H1 (cell line): ENCODE measurements around the gene JMJD8. TPM values are rescaled to one million over a fixed set of nuclear protein-coding genes. Genes with fewer than 3 reads are reported as not detected.

Experiments
- CTCF ChIA-PET: fragments of 300-600 bp; sonication (Branson Sonifier 250); formaldehyde crosslinking; loops from one replicate; lab custom pipeline; 2021; ENCODE audit not compliant: partially characterized antibody; lab: Charles Lee
- POLR2A ChIA-PET: fragments of 300-600 bp; sonication (Branson Sonifier 250); formaldehyde crosslinking; loops from one replicate; lab custom pipeline; 2021; ENCODE audit warnings: inconsistent platforms; ENCODE audit not compliant: partially characterized antibody; lab: Charles Lee
- DNase-seq, 2 experiments: peaks; one replicate each; pipeline versions ENCODE4 v3.0.0 to v3.0.0-alpha.2; 2010 to 2022; ENCODE audit warnings: low spot score in 2 of 2, low read depth in 1 of 2, mixed read lengths in 1 of 2
- FAIRE-seq: peaks from 2 replicates; lab custom pipeline; 2011; peaks lifted over from hg19 to GRCh38; lab: Jason Lieb, UNC
- H2AFZ ChIP-seq: 2 replicates; pipeline ENCODE4 v1.8.1; 2012; ENCODE audit warnings: low read length, inconsistent platforms
- H2AK5ac ChIP-seq: 2 replicates; pipeline ENCODE4 v1.6.1; 2013; ENCODE audit warnings: low read depth, low read length
- H2BK120ac ChIP-seq: replicated peaks from 2 replicates; pipeline ENCODE3; 2013; ENCODE audit warnings: low read depth, low read length, inconsistent platforms
- H2BK12ac ChIP-seq: 2 replicates; pipeline ENCODE4 v1.6.1; 2013; ENCODE audit warnings: low read depth, low read length
- H2BK15ac ChIP-seq: 2 replicates; pipeline ENCODE4 v1.6.1; 2013; ENCODE audit warnings: low read length
- H2BK20ac ChIP-seq: 2 replicates; pipeline ENCODE4 v1.6.1; 2013; ENCODE audit warnings: low read length
- H2BK5ac ChIP-seq: 2 replicates; pipeline ENCODE4 v1.6.1; 2013; ENCODE audit warnings: low read depth, low read length
- H3K14ac ChIP-seq: 2 replicates; pipeline ENCODE4 v1.6.1; 2013; ENCODE audit warnings: inconsistent platforms; ENCODE audit not compliant: insufficient read length
- H3K18ac ChIP-seq: 2 replicates; pipeline ENCODE4 v1.6.1; 2013; ENCODE audit warnings: low read length; ENCODE audit errors: extremely low read depth
- H3K23ac ChIP-seq: 2 replicates; pipeline ENCODE4 v1.6.1; 2013; ENCODE audit warnings: inconsistent platforms; ENCODE audit not compliant: insufficient read length
- H3K23me2 ChIP-seq: 2 replicates; pipeline ENCODE4 v1.6.1; 2013; ENCODE audit warnings: low read depth, low read length
- H3K27ac ChIP-seq: 2 replicates; pipeline ENCODE4 v1.6.1; 2011; ENCODE audit warnings: low read depth, low read length, inconsistent platforms
- H3K27me3 ChIP-seq, 4 experiments: replicated peaks in 1 of 4; 1 replicate in 1 of 4; 2 replicates in 3 of 4; pipeline versions ENCODE4 v1.6.1 to v1.8.1; 2011 to 2013; ENCODE audit warnings: low read length in 3 of 4, mild to moderate bottlenecking in 3 of 4, inconsistent platforms in 2 of 4, mixed read lengths in 2 of 4, moderate library complexity in 1 of 4; ENCODE audit not compliant: control insufficient read depth in 3 of 4, insufficient read depth in 3 of 4; ENCODE audit errors: extremely low read depth in 1 of 4
- H3K36me3 ChIP-seq, 4 experiments: 2 replicates each; pipeline versions ENCODE4 v1.6.1 to v1.8.1; 2011 to 2013; ENCODE audit warnings: mild to moderate bottlenecking in 4 of 4, low read length in 3 of 4, moderate library complexity in 2 of 4, control low read depth in 1 of 4, inconsistent platforms in 1 of 4; ENCODE audit not compliant: insufficient read depth in 4 of 4, control insufficient read depth in 2 of 4
- H3K4ac ChIP-seq: replicated peaks from 2 replicates; pipeline ENCODE3; 2013; ENCODE audit warnings: low read length, low read depth, mixed read lengths, inconsistent platforms; ENCODE audit not compliant: insufficient read length
- H3K4me1 ChIP-seq, 4 experiments: replicated peaks in 1 of 4; 1 replicate in 1 of 4; 2 replicates in 3 of 4; pipeline versions ENCODE4 v1.6.1 to v1.8.1; 2011 to 2013; ENCODE audit warnings: low read length in 3 of 4, inconsistent platforms in 2 of 4, mixed read lengths in 1 of 4; ENCODE audit not compliant: insufficient read depth in 4 of 4, control insufficient read depth in 3 of 4
- H3K4me2 ChIP-seq, 2 experiments: 2 replicates each; pipeline versions ENCODE4 v1.6.1 to v1.8.1; 2011 to 2013; ENCODE audit warnings: low read depth in 2 of 2, low read length in 2 of 2, control low read depth in 1 of 2, inconsistent platforms in 1 of 2, mild to moderate bottlenecking in 1 of 2; ENCODE audit not compliant: insufficient read depth in 1 of 2
- H3K4me3 ChIP-seq, 4 experiments: fragments of 200-600, 300-600 bp in 1 of 4; sonication (generic), shearing (Covaris generic), sonication (Bioruptor Twin) in 1 of 4; 2 replicates each; pipeline versions ENCODE4 v1.5.1 to v1.8.1; 2011 to 2016; ENCODE audit warnings: low read length in 4 of 4, low read depth in 3 of 4, control low read depth in 2 of 4, inconsistent platforms in 2 of 4, mild to moderate bottlenecking in 2 of 4, mixed read lengths in 1 of 4, moderate library complexity in 1 of 4; ENCODE audit not compliant: insufficient read depth in 2 of 4; ENCODE audit errors: extremely low read depth in 1 of 4
- H3K56ac ChIP-seq: replicated peaks from 2 replicates; pipeline ENCODE3; 2013; ENCODE audit warnings: low read depth, mild to moderate bottlenecking, mixed read lengths, low read length, inconsistent platforms; ENCODE audit not compliant: insufficient read length
- H3K79me1 ChIP-seq: 2 replicates; pipeline ENCODE4 v1.6.1; 2013; ENCODE audit warnings: low read depth, low read length, control low read depth
- H3K79me2 ChIP-seq, 2 experiments: 2 replicates each; pipeline versions ENCODE4 v1.6.1 to v1.8.1; 2012 to 2013; ENCODE audit warnings: low read length in 2 of 2, mild to moderate bottlenecking in 2 of 2, inconsistent platforms in 1 of 2; ENCODE audit not compliant: insufficient read depth in 2 of 2, control insufficient read depth in 1 of 2
- H3K9ac ChIP-seq, 4 experiments: replicated peaks in 1 of 4; 1 replicate in 1 of 4; 2 replicates in 3 of 4; pipeline versions ENCODE4 v1.6.1 to v1.8.1; 2011 to 2013; ENCODE audit warnings: low read depth in 3 of 4, low read length in 3 of 4, control low read depth in 2 of 4, mild to moderate bottlenecking in 2 of 4, moderate library complexity in 2 of 4, inconsistent platforms in 1 of 4; ENCODE audit errors: extremely low read depth in 1 of 4
- H3K9me3 ChIP-seq, 2 experiments: 2 replicates each; pipeline versions ENCODE4 v1.6.1 to v1.8.1; 2012 to 2013; ENCODE audit warnings: mild to moderate bottlenecking in 2 of 2, moderate library complexity in 2 of 2, control low read depth in 1 of 2, inconsistent platforms in 1 of 2, low read depth in 1 of 2, low read length in 1 of 2, mixed read lengths in 1 of 2; ENCODE audit not compliant: insufficient read depth in 2 of 2
- H4K20me1 ChIP-seq, 2 experiments: replicated peaks in 1 of 2; 2 replicates each; pipeline versions ENCODE3 to v1.8.1; 2011 to 2013; ENCODE audit warnings: inconsistent platforms in 2 of 2, low read length in 2 of 2, mild to moderate bottlenecking in 1 of 2; ENCODE audit not compliant: insufficient read depth in 2 of 2, control insufficient read depth in 1 of 2
- H4K5ac ChIP-seq: 2 replicates; pipeline ENCODE4 v1.6.1; 2013; ENCODE audit warnings: low read length, low read depth, mixed read lengths, inconsistent platforms; ENCODE audit not compliant: insufficient read length
- H4K8ac ChIP-seq: 2 replicates; pipeline ENCODE4 v1.8.0; 2013; ENCODE audit warnings: mild to moderate bottlenecking, moderate library complexity, low read length, inconsistent platforms; ENCODE audit not compliant: insufficient read depth; ENCODE audit errors: extremely low read depth
- H4K91ac ChIP-seq: replicated peaks from 2 replicates; pipeline ENCODE3; 2013; ENCODE audit warnings: low read length, mixed read lengths, inconsistent platforms; ENCODE audit not compliant: insufficient read length
- BACH1 ChIP-seq: IDR thresholded peaks from 2 replicates; pipeline ENCODE4 v1.6.1; 2012; ENCODE audit warnings: low read length, improper control_type of control experiment
- BCL11A ChIP-seq, 2 experiments: IDR thresholded peaks; one replicate each; pipeline ENCODE4 v1.6.1; 2011; ENCODE audit warnings: low read depth in 2 of 2, low read length in 2 of 2, mild to moderate bottlenecking in 2 of 2
- CHD1 ChIP-seq: IDR thresholded peaks from 2 replicates; pipeline ENCODE4 v1.6.1; 2012; ENCODE audit warnings: low read depth, low read length, improper control_type of control experiment
- CTBP2 ChIP-seq: IDR thresholded peaks from 2 replicates; pipeline ENCODE4 v1.7.0; 2011; ENCODE audit warnings: borderline replicate concordance, mild to moderate bottlenecking, moderate library complexity, mixed read lengths, low read length; ENCODE audit not compliant: insufficient read depth, insufficient read length
- CTCF ChIP-seq, 3 experiments: IDR thresholded peaks; 1 replicate in 2 of 3; 2 replicates in 1 of 3; pipeline versions ENCODE4 v1.5.1 to v1.6.1; 2011; ENCODE audit warnings: low read length in 3 of 3, mild to moderate bottlenecking in 3 of 3, inconsistent platforms in 2 of 3, low read depth in 1 of 3, moderate library complexity in 1 of 3; ENCODE audit not compliant: insufficient read depth in 1 of 3; ENCODE audit errors: control extremely low read depth in 1 of 3
- JUND ChIP-seq: IDR thresholded peaks from 2 replicates; pipeline ENCODE4 v1.6.1; 2011; ENCODE audit warnings: mild to moderate bottlenecking, improper control_type of control experiment, low read length
- KDM4A ChIP-seq: IDR thresholded peaks from one replicate; pipeline ENCODE4 v1.7.1; 2012; ENCODE audit warnings: low read depth, mild to moderate bottlenecking, moderate library complexity, low read length, inconsistent platforms; ENCODE audit not compliant: severe bottlenecking
- SP1 ChIP-seq: IDR thresholded peaks from 2 replicates; pipeline ENCODE4 v1.6.1; 2011; ENCODE audit warnings: low read depth, low read length
- WGBS, 2 experiments: shearing (Covaris generic) in 1 of 2; methylation state at CpG; one replicate each; pipeline versions ENCODE4 v1.1.6 to v1.1.7; 2013 to 2015; ENCODE audit warnings: low lambda C conversion rate in 2 of 2, mixed read lengths in 2 of 2, inconsistent platforms in 1 of 2, low coverage in 1 of 2, missing lambda C conversion rate in 1 of 2; ENCODE audit not compliant: insufficient replicate concordance in 2 of 2, insufficient coverage in 1 of 2, insufficient read length in 1 of 2; ENCODE audit errors: extremely low coverage in 1 of 2, missing lambda C conversion rate in 1 of 2; 5-methylcytosine and 5-hydroxymethylcytosine counted together
- polyA plus RNA-seq, 7 experiments: library from polyadenylated mRNA; depleted of rRNA in 3 of 7; stranded (reverse) in 5 of 7; unstranded in 2 of 7; fragments of >200 nt in 5 of 7; fragments of 200-250 nt in 2 of 7; gene quantifications; 1 replicate in 5 of 7; 2 replicates in 1 of 7; 4 replicates in 1 of 7; pipeline versions ENCODE4 v1.2.1 to v1.2.3, GENCODE V29; 2011 to 2013; ENCODE audit warnings: missing spikeins in 2 of 7, mixed read lengths in 2 of 7
- total RNA-seq: library from RNA; stranded (reverse); fragmentation: NEBNext Ultra II Directional; extraction: Animal tissue kit (Norgen Biotek cat#: 25700); gene quantifications from 2 replicates; pipeline ENCODE4 v1.2.1, GENCODE V29; 2021
- TF ChIP-seq, protein P1 (sequence below): IDR thresholded peaks from 2 replicates; pipeline ENCODE4 v1.6.1; 2011; ENCODE audit warnings: low read length, improper control_type of control experiment

Gene JMJD8
- total and polyA plus RNA-seq, 2 of the 8 experiments (the other 6 are each of a cell fraction or from before 2014, with no cell fraction given) = 46.4 to 87.4 TPM

- POLR2A ChIA-PET = interaction anchor here (0.8 to 23.0 kb wide), 5 partner anchors 7 to 69 kb away, joined by 3 to 353 read pairs (median 4); partner anchors contain the start of genes ANTKMT, CCDC78, CIAO3 and HAGHL
- H3K9me3 ChIP-seq = no peaks in the 10 kb centered on the region
- H3K9ac ChIP-seq = no peak overlapping the region
- H3K23me2 ChIP-seq = peaks cover 12% of the 10 kb centered on the region; the same call in 1 of the 2 replicates
- no peak overlapping the region for H4K5ac ChIP-seq
- WGBS, 2 experiments = 92% methylated on average over 12 of the region's 12 CpGs; no CpG with 5 or more reads in 1 of the 2 experiments
- no peak overlapping the region for H3K18ac ChIP-seq
- H4K91ac ChIP-seq = no peak overlapping the region
- H3K56ac ChIP-seq = no peak overlapping the region
- H2BK20ac ChIP-seq = no peak overlapping the region
- no peak overlapping the region for H3K4me2 ChIP-seq
- DNase-seq (no peak), FAIRE-seq (no peak)
- no peak overlapping the region for H2BK5ac ChIP-seq
- no peak overlapping the region for H3K27ac ChIP-seq
- no peaks in the 10 kb centered on the region for H3K79me2 ChIP-seq
- no peak overlapping the region for H2BK15ac ChIP-seq
- H2AFZ ChIP-seq = no peak overlapping the region
- H2BK12ac ChIP-seq = no peak overlapping the region
- no peak overlapping the region for H3K14ac ChIP-seq
- H3K4me3 ChIP-seq = no peak overlapping the region
- H3K36me3 ChIP-seq = peaks cover 0 to 3% (median 2%) of the 10 kb centered on the region in 4 experiments; a peak in 2 of 8 replicates
- CTCF ChIA-PET = interaction anchor here (1.1 to 35.8 kb wide), 6 partner anchors 4 to 439 kb away, joined by 3 to 977 read pairs (median 219); partner anchors contain the start of genes ANTKMT, CCDC78, CHTF18 and CIAO3
- H4K8ac ChIP-seq = no peak overlapping the region
- no peak overlapping the region for H3K4ac ChIP-seq
- no peak overlapping the region for H3K23ac ChIP-seq
- no peak overlapping the region for H2AK5ac ChIP-seq
- H3K79me1 ChIP-seq = no peaks in the 10 kb centered on the region
- peaks cover 2 to 11% of the 10 kb centered on the region in 2 experiments for H4K20me1 ChIP-seq
- peaks cover 0 to 4% (median under 1%) of the 10 kb centered on the region in 4 experiments; a peak in 4 of 7 replicates for H3K4me1 ChIP-seq
- H2BK120ac ChIP-seq = no peak overlapping the region
- H3K27me3 ChIP-seq = peaks cover 0 to 5% (median 3%) of the 10 kb centered on the region in 4 experiments; a peak in 3 of 7 replicates
- TF ChIP-seq BCL11A (IDR thresholded peaks at IDR 0.05; ENCODE audit: low read depth in 2 of 2, low read length in 2 of 2) (no peak), CHD1 (no peak), CTBP2 (no peak), JUND (no peak), SP1 (no peak), CTCF (IDR thresholded peaks at IDR 0.05; ENCODE audit: control extremely low read depth in 1 of 3, insufficient read depth in 1 of 3, low read depth in 1 of 3, low read length in 3 of 3) (no peak), BACH1 (no peak), KDM4A (no peak)
- TF ChIP-seq, protein P1, sequence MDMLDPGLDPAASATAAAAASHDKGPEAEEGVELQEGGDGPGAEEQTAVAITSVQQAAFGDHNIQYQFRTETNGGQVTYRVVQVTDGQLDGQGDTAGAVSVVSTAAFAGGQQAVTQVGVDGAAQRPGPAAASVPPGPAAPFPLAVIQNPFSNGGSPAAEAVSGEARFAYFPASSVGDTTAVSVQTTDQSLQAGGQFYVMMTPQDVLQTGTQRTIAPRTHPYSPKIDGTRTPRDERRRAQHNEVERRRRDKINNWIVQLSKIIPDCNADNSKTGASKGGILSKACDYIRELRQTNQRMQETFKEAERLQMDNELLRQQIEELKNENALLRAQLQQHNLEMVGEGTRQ = no peak
Measured at GRCh38 chr16:732332-732731, 48.2 kb upstream of the JMJD8 start.
